Kidney (tissue), 14 donors: ENCODE measurements around the gene TIPRL. TPM values are rescaled to one million over a fixed set of nuclear protein-coding genes. Genes with fewer than 3 reads are reported as not detected.

Experiments used
- DNase-seq, 5 donors: peaks; one replicate each; pipeline ENCODE4 v3.0.0-alpha.2; 2013 to 2020
- FAIRE-seq: peaks from 2 replicates; lab custom pipeline; 2012; peaks lifted over from hg19 to GRCh38; lab: Jason Lieb, UNC
- H3K27ac ChIP-seq, 2 donors: one replicate each; pipeline ENCODE4 v1.7.0; 2013; ENCODE audit warnings: low read depth in 2 of 2, low read length in 2 of 2, inconsistent platforms in 1 of 2
- H3K27me3 ChIP-seq: one replicate; pipeline ENCODE4 v1.7.1; 2013; ENCODE audit warnings: low read length, inconsistent platforms; ENCODE audit not compliant: control insufficient read depth, insufficient read depth
- H3K36me3 ChIP-seq, 3 donors: one replicate each; pipeline versions ENCODE4 v1.7.0 to v1.7.1; 2013; ENCODE audit warnings: low read length in 3 of 3, control low read depth in 1 of 3, inconsistent platforms in 1 of 3; ENCODE audit not compliant: insufficient read depth in 3 of 3, control insufficient read depth in 2 of 3
- H3K4me1 ChIP-seq, 3 donors: one replicate each; pipeline versions ENCODE4 v1.7.0 to v1.7.1; 2013; ENCODE audit warnings: low read length in 3 of 3, inconsistent platforms in 1 of 3, low read depth in 1 of 3; ENCODE audit not compliant: control insufficient read depth in 2 of 3, insufficient read depth in 2 of 3
- H3K4me3 ChIP-seq, 3 donors: one replicate each; pipeline versions ENCODE4 v1.7.0 to v1.8.1; 2013; ENCODE audit warnings: low read length in 3 of 3, control low read depth in 1 of 3, inconsistent platforms in 1 of 3
- H3K9ac ChIP-seq, 3 donors: one replicate each; pipeline versions ENCODE4 v1.7.0 to v1.7.1; 2013; ENCODE audit warnings: low read length in 3 of 3, control low read depth in 1 of 3, inconsistent platforms in 1 of 3
- H3K9me3 ChIP-seq, 3 donors: one replicate each; pipeline versions ENCODE4 v1.7.0 to v1.7.1; 2013; ENCODE audit warnings: low read length in 3 of 3, control low read depth in 1 of 3, inconsistent platforms in 1 of 3; ENCODE audit not compliant: control insufficient read depth in 2 of 3, insufficient read depth in 1 of 3
- intact Hi-C: fragments of 100-400 bp; cut with DNase I; formaldehyde crosslinking; loops from one replicate; pipeline ENCODE4 v1.11.1; 2022
- polyA plus RNA-seq: library from polyadenylated mRNA; stranded (reverse); fragments of 350-450 nt; fragmentation: Illumina TruSeq; extraction: RNeasy Lipid Tissue Mini Kit (QIAGEN cat#74804); gene quantifications from one replicate; pipeline ENCODE4 v1.2.3, GENCODE V29; 2014; ENCODE audit warnings: low read depth, low replicate concordance; ENCODE audit not compliant: insufficient read depth
- total RNA-seq: library from RNA; stranded (reverse); fragmentation: NEBNext Ultra II Directional; extraction: Animal tissue kit (Norgen Biotek cat#: 25700); gene quantifications from one replicate; pipeline ENCODE4 v1.2.1, GENCODE V29; 2021
- TF ChIP-seq, protein P1 (sequence below): IDR thresholded peaks from 3 replicates; pipeline ENCODE4 v1.5.1; 2012; ENCODE audit warnings: mild to moderate bottlenecking, moderate library complexity, borderline replicate concordance; ENCODE audit not compliant: insufficient read depth; ENCODE audit errors: extremely low read depth
- donor health status: control.
- donor health status: control.
- donor health status: control.
- donor health status: control.
- donor health status: control.
- donor health status: DM: yes; HTN: yes; CAD: no.
- donor health status: Normal renal cell carcinoma (clear cell type).

TIPRL gene
- total and polyA plus RNA-seq, 2 donors from 2014 or later, result 20.7 to 26.3 TPM

GRCh38 chr1:168245042-168245441 is 66.3 kb downstream of the TIPRL start:
- Histone ChIP-seq H3K27me3 (no peaks in the 10 kb centered on the region), H3K27ac (no peak overlapping the region), H3K9ac (no peak overlapping the region), H3K36me3 (peaks cover 0 to 16% (median 16%) of the 10 kb centered on the region in 3 donors), H3K9me3 (no peaks in the 10 kb centered on the region), H3K4me3 (no peak overlapping the region), H3K4me1 (peaks cover 0 to 14% (median 12%) of the 10 kb centered on the region in 3 donors)
- TF ChIP-seq, protein P1, sequence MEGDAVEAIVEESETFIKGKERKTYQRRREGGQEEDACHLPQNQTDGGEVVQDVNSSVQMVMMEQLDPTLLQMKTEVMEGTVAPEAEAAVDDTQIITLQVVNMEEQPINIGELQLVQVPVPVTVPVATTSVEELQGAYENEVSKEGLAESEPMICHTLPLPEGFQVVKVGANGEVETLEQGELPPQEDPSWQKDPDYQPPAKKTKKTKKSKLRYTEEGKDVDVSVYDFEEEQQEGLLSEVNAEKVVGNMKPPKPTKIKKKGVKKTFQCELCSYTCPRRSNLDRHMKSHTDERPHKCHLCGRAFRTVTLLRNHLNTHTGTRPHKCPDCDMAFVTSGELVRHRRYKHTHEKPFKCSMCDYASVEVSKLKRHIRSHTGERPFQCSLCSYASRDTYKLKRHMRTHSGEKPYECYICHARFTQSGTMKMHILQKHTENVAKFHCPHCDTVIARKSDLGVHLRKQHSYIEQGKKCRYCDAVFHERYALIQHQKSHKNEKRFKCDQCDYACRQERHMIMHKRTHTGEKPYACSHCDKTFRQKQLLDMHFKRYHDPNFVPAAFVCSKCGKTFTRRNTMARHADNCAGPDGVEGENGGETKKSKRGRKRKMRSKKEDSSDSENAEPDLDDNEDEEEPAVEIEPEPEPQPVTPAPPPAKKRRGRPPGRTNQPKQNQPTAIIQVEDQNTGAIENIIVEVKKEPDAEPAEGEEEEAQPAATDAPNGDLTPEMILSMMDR, result no peak
- FAIRE-seq (no peak), DNase-seq (no peak)
- intact Hi-C loops, result no loop called here

GRCh38 chr1:168246506-168246905 is 67.7 kb downstream of the TIPRL start:
- DNase-seq, result no peak
- no peaks in the 10 kb centered on the region for H3K27me3 ChIP-seq
- H3K9ac ChIP-seq, result no peak overlapping the region
- no peaks in the 10 kb centered on the region for H3K9me3 ChIP-seq
- peaks cover 0 to 18% (median 12%) of the 10 kb centered on the region in 3 donors for H3K4me1 ChIP-seq
- no peak for FAIRE-seq
- TF ChIP-seq, protein P1, result no peak
- intact Hi-C loops, result no loop called here
- no peak overlapping the region for H3K27ac ChIP-seq
- peaks cover 0 to 22% (median 16%) of the 10 kb centered on the region in 3 donors for H3K36me3 ChIP-seq
- H3K4me3 ChIP-seq, result no peak overlapping the region

Other genes starting within 250 kb of the TIPRL start
- gene DCAF6, start 242.3 kb upstream of the TIPRL start, total RNA-seq, result 58.8 TPM
- gene DCAF6, start 242.3 kb upstream of the TIPRL start, polyA plus RNA-seq, result 30.8 TPM
- 127 TPM for gene MPC2, start 241.9 kb upstream of the TIPRL start, total RNA-seq
- gene MPC2, start 241.9 kb upstream of the TIPRL start, polyA plus RNA-seq, result 445 TPM
- 4.2 TPM for gene GPR161, start 42.0 kb upstream of the TIPRL start, total RNA-seq
- 1.4 TPM for gene GPR161, start 42.0 kb upstream of the TIPRL start, polyA plus RNA-seq
- 89.3 TPM for gene SFT2D2, start 47.0 kb downstream of the TIPRL start, total RNA-seq
- gene SFT2D2, start 47.0 kb downstream of the TIPRL start, polyA plus RNA-seq, result 7.4 TPM
- 2.0 TPM for gene TBX19, start 101.9 kb downstream of the TIPRL start, total RNA-seq
- 1.6 TPM for gene TBX19, start 101.9 kb downstream of the TIPRL start, polyA plus RNA-seq